Astrocyte (in vitro differentiated cells and primary cell): ENCODE results near the gene EZH1. TPM values are rescaled to one million over a fixed set of nuclear protein-coding genes. Genes with fewer than 3 reads are reported as not detected.

Experiments used
- DNase-seq: peaks from one replicate; pipeline ENCODE4 v3.0.0-alpha.2; 2010; ENCODE audit warnings: low read depth
- FAIRE-seq: peaks from 2 replicates; lab custom pipeline; 2011; peaks lifted over from hg19 to GRCh38; lab: Jason Lieb, UNC
- H2AFZ ChIP-seq: 2 replicates; pipeline ENCODE4 v1.6.0; 2012; ENCODE audit warnings: low read depth, low read length, inconsistent platforms
- H3K27ac ChIP-seq: 2 replicates; pipeline ENCODE4 v1.5.1; 2011; ENCODE audit warnings: low read depth, low read length, inconsistent platforms
- H3K27me3 ChIP-seq: 2 replicates; pipeline ENCODE4 v1.6.0; 2011; ENCODE audit warnings: low read length, inconsistent platforms; ENCODE audit not compliant: insufficient read depth
- H3K36me3 ChIP-seq: 2 replicates; pipeline ENCODE4 v1.5.1; 2011; ENCODE audit warnings: low read length, inconsistent platforms; ENCODE audit not compliant: insufficient read depth
- H3K4me1 ChIP-seq: 2 replicates; pipeline ENCODE4 v1.5.1; 2011; ENCODE audit warnings: low read length, inconsistent platforms; ENCODE audit not compliant: insufficient read depth
- H3K4me2 ChIP-seq: 2 replicates; pipeline ENCODE4 v1.6.0; 2012; ENCODE audit warnings: low read length, inconsistent platforms
- H3K4me3 ChIP-seq: 2 replicates; pipeline ENCODE4 v1.5.1; 2011; ENCODE audit warnings: low read depth, mild to moderate bottlenecking, low read length, inconsistent platforms; ENCODE audit not compliant: insufficient read depth
- H3K79me2 ChIP-seq: 2 replicates; pipeline ENCODE4 v1.6.0; 2012; ENCODE audit warnings: mild to moderate bottlenecking, low read length, inconsistent platforms; ENCODE audit not compliant: insufficient read depth
- H3K9ac ChIP-seq: 2 replicates; pipeline ENCODE4 v1.6.0; 2012; ENCODE audit warnings: mild to moderate bottlenecking, low read length, inconsistent platforms
- H3K9me3 ChIP-seq: 2 replicates; pipeline ENCODE4 v1.5.1; 2012; ENCODE audit warnings: low read depth, mild to moderate bottlenecking, low read length, inconsistent platforms; ENCODE audit not compliant: insufficient read depth
- H4K20me1 ChIP-seq: 2 replicates; pipeline ENCODE4 v1.6.0; 2012; ENCODE audit warnings: low read length, inconsistent platforms; ENCODE audit not compliant: insufficient read depth
- H3K27ac Mint-ChIP-seq: one replicate; pipeline ENCODE4 v1.8.0; 2021; ENCODE audit warnings: mild to moderate bottlenecking, mixed read lengths; ENCODE audit not compliant: unreplicated experiment
- H3K27me3 Mint-ChIP-seq: one replicate; pipeline ENCODE4 v1.8.0; 2021; ENCODE audit warnings: low read depth, mixed read lengths; ENCODE audit not compliant: unreplicated experiment
- H3K36me3 Mint-ChIP-seq: one replicate; pipeline ENCODE4 v1.8.0; 2021; ENCODE audit warnings: low read depth, mixed read lengths; ENCODE audit not compliant: unreplicated experiment
- H3K4me1 Mint-ChIP-seq: one replicate; pipeline ENCODE4 v1.8.0; 2021; ENCODE audit warnings: low read depth, mixed read lengths; ENCODE audit not compliant: unreplicated experiment
- H3K4me3 Mint-ChIP-seq: one replicate; pipeline ENCODE4 v1.8.0; 2021; ENCODE audit warnings: mild to moderate bottlenecking, moderate library complexity, mixed read lengths; ENCODE audit not compliant: unreplicated experiment
- H3K9me3 Mint-ChIP-seq: one replicate; pipeline ENCODE4 v1.8.0; 2021; ENCODE audit warnings: mild to moderate bottlenecking, mixed read lengths; ENCODE audit not compliant: unreplicated experiment
- EZH2 ChIP-seq: IDR thresholded peaks from 2 replicates; pipeline ENCODE4 v1.6.1; 2012; ENCODE audit warnings: mild to moderate bottlenecking, low read length, inconsistent platforms; ENCODE audit not compliant: insufficient read depth
- total RNA-seq: library from RNA; stranded (reverse); gene quantifications from 2 replicates; pipeline ENCODE4 v1.2.1, GENCODE V29; 2021
- TF ChIP-seq, protein P1 (sequence below): IDR thresholded peaks from 2 replicates; pipeline ENCODE4 v1.5.1; 2011; ENCODE audit warnings: low read depth, mild to moderate bottlenecking, inconsistent platforms, low read length, moderate library complexity; ENCODE audit not compliant: insufficient read depth

EZH1 gene
- total RNA-seq, 1 donor from 2014 or later: 15.2 TPM

DNA sequence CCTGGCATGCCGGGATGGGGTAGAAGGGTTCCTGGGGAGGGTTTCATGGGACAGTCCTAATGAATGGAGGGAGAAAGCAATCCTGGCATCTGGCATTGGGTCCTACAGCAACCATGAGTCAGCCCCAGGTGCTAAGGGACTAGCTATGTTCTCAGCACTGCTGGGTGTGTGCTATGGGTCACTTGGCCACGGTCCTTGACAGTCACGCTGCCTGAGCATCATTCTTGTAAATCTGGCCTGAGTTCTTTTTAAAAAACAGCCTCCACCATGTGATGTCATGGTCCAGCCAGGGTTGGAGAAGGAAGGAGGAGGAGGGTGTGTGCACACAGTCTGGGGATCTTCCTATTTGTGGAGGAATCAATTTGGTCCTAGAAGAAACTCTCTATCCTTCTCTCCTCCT lies 9.9 kb upstream of the EZH1 start:
- TF ChIP-seq EZH2: no peak
- TF ChIP-seq, protein P1, sequence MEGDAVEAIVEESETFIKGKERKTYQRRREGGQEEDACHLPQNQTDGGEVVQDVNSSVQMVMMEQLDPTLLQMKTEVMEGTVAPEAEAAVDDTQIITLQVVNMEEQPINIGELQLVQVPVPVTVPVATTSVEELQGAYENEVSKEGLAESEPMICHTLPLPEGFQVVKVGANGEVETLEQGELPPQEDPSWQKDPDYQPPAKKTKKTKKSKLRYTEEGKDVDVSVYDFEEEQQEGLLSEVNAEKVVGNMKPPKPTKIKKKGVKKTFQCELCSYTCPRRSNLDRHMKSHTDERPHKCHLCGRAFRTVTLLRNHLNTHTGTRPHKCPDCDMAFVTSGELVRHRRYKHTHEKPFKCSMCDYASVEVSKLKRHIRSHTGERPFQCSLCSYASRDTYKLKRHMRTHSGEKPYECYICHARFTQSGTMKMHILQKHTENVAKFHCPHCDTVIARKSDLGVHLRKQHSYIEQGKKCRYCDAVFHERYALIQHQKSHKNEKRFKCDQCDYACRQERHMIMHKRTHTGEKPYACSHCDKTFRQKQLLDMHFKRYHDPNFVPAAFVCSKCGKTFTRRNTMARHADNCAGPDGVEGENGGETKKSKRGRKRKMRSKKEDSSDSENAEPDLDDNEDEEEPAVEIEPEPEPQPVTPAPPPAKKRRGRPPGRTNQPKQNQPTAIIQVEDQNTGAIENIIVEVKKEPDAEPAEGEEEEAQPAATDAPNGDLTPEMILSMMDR: no peak
- H3K4me3 ChIP-seq: no peak overlapping the region
- Mint-ChIP-seq H3K27me3 (peaks cover 21% of the 10 kb centered on the region), H3K9me3 (no peaks in the 10 kb centered on the region), H3K27ac (no peak overlapping the region), H3K4me3 (no peak overlapping the region), H3K36me3 (peaks cover 1% of the 10 kb centered on the region), H3K4me1 (no peaks in the 10 kb centered on the region)
- no peak overlapping the region for H3K4me2 ChIP-seq
- FAIRE-seq (no peak), DNase-seq (peak; percentile 48)
- peaks cover 11% of the 10 kb centered on the region for H3K27me3 ChIP-seq
- no peaks in the 10 kb centered on the region for H3K9me3 ChIP-seq
- no peaks in the 10 kb centered on the region for H4K20me1 ChIP-seq
- H3K4me1 ChIP-seq: no peaks in the 10 kb centered on the region
- H3K36me3 ChIP-seq: no peaks in the 10 kb centered on the region
- no peak overlapping the region for H3K27ac ChIP-seq
- H3K9ac ChIP-seq: no peak overlapping the region
- no peak overlapping the region for H2AFZ ChIP-seq
- no peaks in the 10 kb centered on the region for H3K79me2 ChIP-seq

DNA sequence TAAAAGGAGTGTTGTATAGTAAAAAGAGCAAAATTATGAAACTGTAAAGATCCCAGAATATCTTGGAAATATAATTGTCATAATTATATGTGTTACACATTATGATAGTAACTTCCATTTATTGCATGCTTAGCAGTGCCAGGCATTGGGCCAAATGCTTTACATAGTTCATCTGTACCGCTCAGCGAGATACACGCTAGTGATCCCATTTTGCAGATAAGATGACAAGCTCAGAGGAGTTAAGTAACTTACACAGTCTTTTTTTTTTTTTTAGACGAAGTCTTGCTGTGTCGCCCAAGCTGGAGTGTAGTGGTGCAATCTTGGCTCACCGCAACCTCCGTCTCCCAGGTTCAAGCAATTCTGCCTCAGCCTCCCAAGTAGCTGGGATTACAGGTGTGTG lies 6.8 kb upstream of the EZH1 start:
- no peaks in the 10 kb centered on the region for H3K9me3 ChIP-seq
- H4K20me1 ChIP-seq: no peaks in the 10 kb centered on the region
- Mint-ChIP-seq H3K27ac (no peak overlapping the region), H3K27me3 (peaks cover 17% of the 10 kb centered on the region), H3K9me3 (no peaks in the 10 kb centered on the region), H3K4me1 (no peaks in the 10 kb centered on the region), H3K4me3 (no peak overlapping the region), H3K36me3 (peaks cover 1% of the 10 kb centered on the region)
- no peaks in the 10 kb centered on the region for H3K4me1 ChIP-seq
- FAIRE-seq: no peak
- H2AFZ ChIP-seq: no peak overlapping the region
- H3K4me2 ChIP-seq: no peak overlapping the region
- TF ChIP-seq, protein P1: no peak
- no peak for TF ChIP-seq EZH2
- H3K27me3 ChIP-seq: peaks cover 9% of the 10 kb centered on the region
- no peaks in the 10 kb centered on the region for H3K36me3 ChIP-seq
- DNase-seq: no peak
- no peak overlapping the region for H3K4me3 ChIP-seq
- H3K79me2 ChIP-seq: no peaks in the 10 kb centered on the region
- H3K27ac ChIP-seq: no peak overlapping the region
- H3K9ac ChIP-seq: no peak overlapping the region

DNA sequence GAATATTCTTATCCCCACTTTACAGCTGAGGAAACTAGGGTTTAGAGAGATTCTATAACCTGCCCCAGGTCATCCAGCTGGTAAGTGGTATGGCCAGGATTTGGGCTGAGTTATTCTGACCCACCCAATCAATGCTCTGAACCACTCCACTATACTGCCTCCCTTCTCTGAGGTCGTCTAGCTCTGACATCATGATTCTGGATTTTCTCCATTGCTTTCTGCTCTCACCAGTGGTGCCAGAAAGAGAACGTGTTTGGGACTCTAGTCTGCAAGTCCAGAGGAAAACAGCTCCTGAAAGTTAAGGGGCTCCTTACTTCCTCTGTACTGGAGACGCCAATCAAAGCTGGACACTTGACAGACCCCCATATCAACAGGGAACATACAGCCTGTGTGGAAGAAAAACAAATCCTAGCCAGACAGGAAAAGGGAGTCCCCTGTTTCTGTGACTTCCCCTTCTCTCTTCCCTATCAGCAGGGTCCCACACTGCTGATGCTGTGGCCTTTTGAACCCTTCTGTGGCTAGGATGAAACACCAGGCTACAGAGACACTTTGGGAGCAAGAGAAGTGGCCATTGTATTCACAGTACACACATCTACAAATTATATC lies 6.0 kb upstream of the EZH1 start:
- H3K9me3 Mint-ChIP-seq: no peaks in the 10 kb centered on the region
- no peaks in the 10 kb centered on the region for H3K4me1 Mint-ChIP-seq
- Histone ChIP-seq H3K4me1 (no peaks in the 10 kb centered on the region), H3K27me3 (peaks cover 9% of the 10 kb centered on the region), H3K9ac (no peak overlapping the region), H3K4me2 (no peak overlapping the region), H2AFZ (no peak overlapping the region), H4K20me1 (no peaks in the 10 kb centered on the region), H3K4me3 (no peak overlapping the region), H3K36me3 (no peaks in the 10 kb centered on the region), H3K9me3 (no peaks in the 10 kb centered on the region), H3K79me2 (no peaks in the 10 kb centered on the region), H3K27ac (no peak overlapping the region)
- no peak for TF ChIP-seq EZH2
- TF ChIP-seq, protein P1: no peak
- no peak overlapping the region for H3K4me3 Mint-ChIP-seq
- H3K27me3 Mint-ChIP-seq: peaks cover 12% of the 10 kb centered on the region
- DNase-seq (no peak), FAIRE-seq (no peak)
- H3K27ac Mint-ChIP-seq: no peak overlapping the region
- no peaks in the 10 kb centered on the region for H3K36me3 Mint-ChIP-seq
